NCI-H1694 treated with DMSO at 0.1 percent for 48 hours (cell line): Measurements from ENCODE around the gene TCEA3.
"Not testable (repeated sequence)": the region's sequence is repeated elsewhere in the genome, so short reads cannot be mapped to it uniquely, and the experiment has no call there.

Source experiments
- DNase-seq: peaks from one replicate; lab custom pipeline; 2025; lab: John Stamatoyannopoulos, UW

The TCEA3 gene

DNA sequence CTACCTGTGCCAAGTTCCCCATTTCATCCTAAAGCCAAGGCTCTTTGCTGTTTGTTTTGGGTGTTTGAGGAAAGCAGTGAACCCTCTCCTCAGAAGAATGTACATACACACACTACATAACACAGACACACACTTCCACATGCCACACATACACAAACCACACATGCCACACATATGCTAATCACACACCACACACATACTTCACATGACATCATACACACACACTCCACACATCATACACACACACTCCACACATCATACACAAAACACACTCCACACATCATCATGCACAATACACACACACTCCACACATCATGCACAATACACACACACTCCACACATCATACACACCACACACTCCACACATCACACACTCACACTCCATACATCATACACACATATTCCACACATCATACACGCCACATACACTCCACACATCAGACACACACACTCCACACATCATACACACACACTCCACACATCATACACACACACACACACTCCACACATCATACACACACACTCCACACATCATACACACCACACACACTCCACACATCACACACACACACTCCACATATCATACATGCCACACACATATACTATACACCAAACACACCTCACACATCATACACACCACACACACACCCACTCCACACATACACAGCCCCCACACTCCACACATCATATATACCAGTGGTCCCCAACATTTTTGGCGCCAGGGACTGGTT is 32.3 kb downstream of the TCEA3 start:
- no peak for DNase-seq

DNA sequence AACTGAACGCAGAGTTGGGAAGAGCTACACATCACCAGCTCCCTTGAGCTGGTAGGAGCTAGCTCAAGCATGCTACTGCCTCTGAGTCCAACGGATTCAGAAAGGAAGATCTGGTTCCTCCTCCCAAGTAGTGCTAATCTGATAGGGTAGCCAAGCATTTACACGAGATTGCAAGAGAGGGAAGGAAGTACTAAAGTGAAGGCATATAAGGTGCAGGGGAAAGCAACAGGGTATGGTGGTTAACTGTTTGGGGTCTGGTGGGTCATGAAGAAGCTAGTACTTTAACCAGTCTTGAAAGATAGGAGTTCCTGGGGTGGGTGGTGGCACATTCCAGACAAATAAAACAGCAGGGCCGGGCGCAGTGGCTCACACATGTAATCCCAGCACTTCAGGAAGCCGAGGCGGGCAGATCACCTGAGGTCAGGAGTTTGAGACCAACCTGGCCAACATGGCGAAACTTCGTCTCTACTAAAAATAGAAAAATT is 34.7 kb downstream of the TCEA3 start:
- no peak for DNase-seq

DNA sequence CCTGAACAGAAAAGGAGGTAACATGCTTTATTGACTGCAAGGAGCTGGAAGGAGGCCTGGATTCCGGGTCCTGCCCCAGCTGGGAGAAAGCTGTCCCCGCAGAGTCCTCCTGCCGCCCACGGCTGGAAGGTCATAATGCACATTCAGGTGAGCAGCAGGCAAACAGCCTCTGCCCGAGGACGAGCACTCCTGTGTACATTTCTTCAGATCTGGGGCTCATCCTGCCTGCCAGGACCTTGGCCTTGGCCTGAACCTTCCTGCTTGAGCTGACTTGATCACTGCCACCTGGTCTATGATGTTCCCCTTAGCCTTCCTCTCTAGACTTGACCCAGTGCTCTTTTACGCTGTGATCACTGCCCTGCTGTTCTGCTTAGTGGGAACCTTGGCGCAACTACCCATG is 37.1 kb downstream of the TCEA3 start:
- no peak for DNase-seq

DNA sequence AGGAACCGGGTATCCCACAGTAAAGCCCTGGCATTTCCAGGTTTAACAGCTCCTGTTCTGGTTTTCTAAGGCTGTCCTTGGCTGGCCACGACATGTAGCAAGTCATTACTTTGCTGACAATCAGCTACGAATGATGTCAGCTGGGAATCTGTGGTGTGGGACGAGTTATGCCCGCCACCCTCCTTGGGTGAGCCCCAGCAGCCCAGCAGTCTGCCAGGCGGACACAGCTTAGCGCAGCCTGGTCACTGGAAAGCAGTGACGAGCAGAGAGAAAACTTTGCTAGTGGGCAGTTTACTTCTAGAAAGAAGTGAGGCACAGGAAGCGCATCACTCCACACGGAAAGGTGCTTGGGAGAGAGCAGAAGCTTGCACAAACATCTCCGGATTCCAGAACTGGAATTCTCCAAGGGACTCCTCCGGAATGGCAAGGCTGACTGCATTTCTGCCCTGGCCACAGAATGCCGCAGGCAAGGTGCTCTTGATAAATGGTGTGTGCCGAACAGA is 39.4 kb downstream of the TCEA3 start:
- no peak for DNase-seq

DNA sequence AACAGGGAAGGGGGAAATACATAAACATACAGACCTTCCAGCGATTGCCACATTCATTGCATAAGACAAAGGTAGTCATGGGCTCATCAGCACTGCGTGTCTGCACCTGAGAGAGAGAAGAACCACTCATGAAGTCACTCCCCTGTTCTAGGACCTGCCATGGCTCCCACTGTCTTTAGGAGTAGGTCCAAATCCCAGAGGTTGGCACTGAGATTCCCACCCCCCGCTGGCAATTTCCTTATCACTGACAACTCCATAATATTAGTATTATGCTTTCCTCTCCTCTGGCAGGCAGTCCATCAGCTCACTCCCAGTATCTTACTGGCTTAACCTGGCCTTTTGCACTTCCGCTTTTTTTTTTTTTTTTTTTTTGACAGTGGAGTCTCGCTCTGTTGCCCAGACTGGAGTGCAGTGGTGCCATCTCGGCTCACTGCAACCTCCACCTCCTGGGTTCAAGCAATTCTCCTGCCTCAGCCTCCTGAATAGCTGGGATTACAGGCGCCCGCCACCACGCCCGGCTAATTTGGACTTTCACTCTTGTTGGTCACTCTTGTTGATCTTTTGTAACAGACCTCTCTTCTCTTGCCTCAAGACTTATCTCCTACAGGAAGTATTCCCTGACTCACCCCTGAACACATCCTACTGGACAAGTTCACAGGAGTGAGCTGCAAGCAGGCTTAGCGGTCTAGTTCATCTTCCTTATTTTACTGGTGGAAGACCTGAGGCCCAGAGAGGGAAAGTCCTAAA is 40.1 kb downstream of the TCEA3 start:
- no peak for DNase-seq

DNA sequence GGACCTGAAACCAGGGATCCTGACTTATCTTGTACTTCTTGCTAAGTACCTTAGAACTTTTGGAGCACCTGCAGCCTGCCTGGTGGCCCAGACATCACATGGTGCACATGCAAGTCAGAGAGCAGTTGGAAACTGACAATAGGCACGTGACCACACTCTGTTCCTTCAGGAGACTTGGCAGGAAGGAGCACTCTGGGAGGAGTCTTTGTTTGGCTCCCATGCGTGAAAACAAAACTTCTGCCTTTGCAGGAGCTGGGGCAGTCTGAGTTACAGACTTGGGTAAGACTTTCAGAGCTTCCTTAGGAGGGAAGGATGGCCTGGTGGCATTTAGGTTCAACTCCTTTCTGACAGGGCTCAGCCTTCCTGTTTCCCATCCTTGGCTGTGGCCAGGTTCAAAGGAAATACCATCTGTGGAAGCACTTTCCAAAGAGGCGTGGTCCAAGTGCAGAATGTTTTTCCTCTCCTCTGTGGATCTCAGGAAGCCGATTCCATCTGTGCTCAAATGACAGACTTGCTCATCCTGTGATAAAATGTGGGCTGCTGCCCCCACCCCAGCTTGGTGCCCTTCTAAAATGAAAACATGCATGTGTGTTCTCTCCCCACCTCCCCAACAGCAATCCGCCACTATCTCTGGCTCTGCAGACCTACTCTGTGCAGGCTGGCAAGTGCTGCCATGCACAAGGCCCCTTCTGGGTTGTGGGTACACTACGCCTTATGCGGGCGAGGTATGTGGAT is 40.8 kb downstream of the TCEA3 start:
- DNase-seq, result no peak

DNA sequence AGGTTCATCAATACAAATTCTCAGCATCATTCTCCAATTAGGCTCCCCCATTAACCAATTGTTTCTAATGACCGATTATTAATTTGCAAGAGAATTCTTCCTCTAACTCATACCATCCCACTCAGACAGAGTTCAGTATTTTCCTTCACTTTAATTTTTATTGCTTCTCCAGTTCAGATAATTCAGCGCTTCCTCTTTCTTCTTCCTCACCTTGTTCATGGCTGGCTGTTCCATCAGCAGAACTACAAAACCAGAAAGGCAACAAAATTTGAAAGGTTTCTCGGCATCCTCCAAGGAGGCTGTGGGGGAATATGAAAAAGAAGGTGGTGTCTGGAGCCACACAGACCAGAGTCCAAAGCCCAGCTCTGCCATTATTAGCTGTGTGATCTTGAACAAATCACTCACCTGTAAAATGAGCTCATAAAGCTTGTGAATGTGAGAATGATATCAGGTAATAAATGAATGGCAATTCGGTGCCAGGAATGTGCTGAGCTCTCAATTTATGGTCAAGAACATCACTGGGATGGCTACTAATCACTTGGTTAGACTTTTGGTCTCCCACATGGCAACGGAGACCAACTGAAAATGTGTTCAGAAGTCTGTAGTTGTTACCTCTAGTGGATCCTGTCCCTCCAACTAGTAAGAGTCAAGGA is 43.2 kb downstream of the TCEA3 start:
- DNase-seq, result no peak

DNA sequence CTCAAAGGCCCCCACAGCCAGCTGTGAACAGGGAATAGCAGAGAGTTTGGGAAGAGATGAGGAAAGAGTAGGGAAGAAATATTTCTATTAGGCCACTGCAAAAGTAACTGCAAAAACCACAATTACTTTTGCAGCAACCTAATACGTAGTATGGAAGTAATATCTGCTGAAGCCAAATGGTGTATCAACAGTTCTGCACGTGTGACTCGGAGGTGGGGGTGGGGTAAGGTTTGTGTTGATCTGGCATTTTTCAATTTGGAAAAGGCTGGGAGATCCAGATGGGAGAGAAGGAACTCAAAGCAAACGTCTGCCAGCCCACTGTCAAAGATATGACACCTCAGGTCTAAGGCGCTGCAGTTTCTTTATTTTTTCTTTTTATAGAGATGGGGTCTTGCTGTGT is 43.8 kb downstream of the TCEA3 start:
- no peak for DNase-seq

DNA sequence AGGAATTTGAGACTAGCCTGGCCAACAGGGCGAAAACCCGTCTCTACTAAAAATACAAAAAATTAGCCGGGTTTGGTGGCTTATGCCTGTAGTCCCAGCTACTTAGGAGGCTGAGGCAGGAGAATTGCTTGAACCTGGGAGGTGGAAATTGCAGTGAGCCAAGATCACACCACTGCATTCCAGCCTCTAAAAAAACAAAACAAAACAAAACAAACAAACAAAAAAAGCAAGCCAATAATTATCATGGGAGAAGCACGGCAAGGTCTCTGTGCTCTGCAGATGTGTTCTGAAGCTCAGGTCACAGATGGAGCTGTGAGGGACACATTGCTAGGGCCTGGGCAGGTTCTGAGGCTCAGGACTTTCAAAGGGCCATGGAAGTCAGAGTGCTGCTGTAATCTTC is 44.3 kb downstream of the TCEA3 start:
- DNase-seq, result not testable (repeated sequence)

DNA sequence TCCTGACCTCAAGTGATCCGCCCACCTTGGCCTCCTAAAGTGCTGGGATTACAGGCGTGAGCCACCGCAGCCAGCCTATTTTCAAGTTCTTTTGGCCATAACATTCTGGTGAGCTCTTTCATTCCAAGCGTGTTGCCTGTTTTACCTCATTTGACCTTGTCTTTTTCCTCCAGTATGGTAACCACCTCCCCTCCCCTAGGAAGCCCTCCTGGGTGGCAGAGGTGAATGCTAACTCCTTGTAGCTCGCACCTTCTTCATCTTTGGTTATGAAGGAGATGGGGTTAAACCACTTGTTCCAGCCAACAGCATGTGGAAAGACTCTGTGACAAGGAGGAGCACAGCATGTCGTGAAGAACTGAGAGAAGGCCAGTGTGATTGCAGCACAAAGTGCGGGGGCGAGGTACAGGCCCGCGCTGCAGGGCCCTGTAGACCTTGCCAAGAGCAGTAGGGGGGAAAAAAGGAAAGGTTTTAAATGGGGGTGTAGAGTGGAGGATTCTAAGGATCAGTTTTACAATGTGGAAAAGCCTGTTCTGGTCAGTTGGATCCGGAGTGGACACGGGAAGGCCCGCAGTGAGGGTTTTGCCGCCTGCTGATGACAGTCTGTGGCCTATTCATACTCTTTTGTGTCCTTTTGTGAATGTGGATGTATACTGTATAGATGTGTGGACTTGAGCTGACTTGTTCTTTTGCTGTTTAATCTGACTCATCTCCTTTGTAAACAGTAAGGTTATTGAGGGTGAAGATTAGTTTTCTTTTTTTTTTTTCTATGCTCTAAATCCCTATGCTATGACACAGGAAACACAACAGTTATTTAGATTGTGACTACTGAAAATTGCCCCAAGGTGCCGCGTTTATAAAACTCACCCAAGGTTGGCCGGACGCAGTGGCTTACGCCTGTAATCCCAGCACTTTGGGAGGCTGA is 47.4 kb downstream of the TCEA3 start:
- no peak for DNase-seq

DNA sequence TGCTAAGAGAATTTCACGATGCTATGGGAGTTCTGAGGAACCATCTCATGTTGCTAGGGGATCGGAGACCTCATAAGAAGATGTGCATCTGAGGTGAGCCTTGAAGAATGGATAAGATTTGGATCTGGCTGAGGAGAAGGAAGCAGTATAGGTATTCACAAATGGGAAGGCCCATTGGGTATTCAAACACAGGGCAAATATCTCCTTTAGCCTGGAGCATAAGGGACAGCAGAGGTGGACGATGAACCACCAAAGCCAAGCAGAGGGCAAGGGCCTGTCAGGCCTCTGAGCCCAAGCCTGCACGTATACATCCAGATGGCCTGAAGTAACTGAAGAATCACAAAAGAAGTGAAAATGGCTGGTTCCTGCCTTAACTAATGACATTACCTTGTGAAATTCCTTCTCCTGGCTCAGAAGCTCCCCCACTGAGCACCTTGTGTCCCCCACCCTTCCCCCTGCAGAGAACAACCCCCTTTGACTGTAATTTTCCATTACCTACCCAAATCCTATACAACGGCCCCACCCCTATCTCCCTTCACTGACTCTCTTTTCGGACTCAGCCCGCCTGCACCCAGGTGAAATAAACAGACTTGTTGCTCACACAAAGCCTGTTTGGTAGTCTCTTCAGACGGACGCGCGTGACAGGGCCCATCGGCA is 50.3 kb downstream of the TCEA3 start:
- DNase-seq, result not testable (repeated sequence)

DNA sequence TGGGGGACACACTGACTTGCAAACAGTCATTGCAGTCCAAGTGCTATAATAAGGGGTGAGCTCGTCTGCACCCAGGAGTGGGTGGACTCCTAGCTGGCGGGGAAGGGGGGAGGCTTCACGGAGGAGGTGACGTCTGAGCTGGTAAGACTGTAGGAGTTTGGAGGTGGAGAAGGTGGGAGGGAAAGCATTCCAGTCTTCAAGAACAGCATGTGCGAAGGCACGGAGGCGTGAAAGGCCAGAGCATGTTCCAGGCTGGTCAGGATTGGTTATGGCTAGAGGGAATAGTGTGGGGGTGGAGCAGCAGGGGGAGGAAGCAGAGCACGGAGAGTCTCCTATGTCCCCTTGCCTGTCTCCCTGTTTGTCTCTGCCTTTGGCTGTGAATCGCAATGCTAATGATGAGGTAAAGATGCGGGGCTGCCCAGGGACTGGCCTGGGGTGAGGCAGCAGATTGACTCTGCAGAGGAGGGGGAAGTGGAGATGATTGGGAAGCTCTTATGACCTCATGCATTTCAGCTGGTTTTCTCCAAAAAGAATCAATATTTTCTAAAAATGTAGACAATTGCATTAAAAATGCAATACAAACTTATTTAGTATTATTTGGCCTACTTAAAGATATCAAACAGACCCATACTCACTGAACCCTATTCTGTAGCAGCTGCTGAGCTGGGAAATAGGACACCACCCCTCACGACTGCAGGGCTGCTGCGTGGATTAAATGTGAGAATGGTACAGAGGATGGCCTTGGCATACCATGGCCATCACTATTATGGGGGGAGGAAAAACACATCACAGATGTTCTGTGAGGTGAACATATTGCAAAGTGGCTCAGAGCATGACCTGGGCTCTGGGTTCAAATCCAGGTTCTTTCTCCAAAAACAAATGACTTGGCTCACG is 52.3 kb downstream of the TCEA3 start:
- no peak for DNase-seq

DNA sequence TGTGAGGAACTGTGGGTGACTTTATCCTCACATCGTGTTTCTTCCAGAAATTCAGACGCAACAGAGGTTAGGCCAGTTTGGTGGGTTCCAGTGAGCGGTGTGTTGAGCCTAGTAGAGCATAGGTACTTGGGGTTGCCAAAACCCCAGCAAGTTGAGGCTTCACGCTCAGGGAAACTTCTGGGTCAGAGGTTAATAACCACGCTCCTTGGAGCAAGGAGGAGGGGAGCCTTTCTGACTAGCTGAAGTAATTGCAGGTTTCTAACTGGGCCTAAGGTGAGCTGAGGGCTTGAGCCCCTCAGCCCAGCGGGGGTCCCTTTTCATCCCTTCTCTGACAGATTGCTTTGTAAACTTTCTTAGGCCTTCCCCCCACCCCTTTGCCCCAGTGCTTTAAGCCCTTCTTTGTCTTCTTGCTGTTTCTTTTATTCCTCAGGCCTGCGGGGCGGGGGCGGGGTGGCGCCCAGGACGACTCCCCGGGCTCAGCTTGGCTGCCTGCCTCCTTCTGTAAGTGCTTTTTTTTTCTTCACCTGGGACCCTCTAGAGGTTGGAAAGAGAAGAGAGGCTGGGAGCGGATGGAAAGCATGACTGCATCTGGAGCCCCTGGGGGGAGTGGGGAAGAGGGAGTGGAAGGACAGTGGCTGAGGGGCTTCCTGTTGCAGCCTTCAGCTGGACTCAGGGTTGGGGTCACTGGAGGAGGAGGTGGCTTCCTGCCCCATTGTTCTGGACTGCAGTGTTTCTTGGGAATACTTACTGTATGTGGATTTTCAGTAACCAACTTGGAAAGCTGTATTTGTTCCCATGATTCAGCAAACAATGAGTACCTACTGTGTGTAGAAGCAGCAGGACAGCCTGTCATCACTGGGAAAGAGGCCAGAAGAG is 53.6 kb downstream of the TCEA3 start:
- no peak for DNase-seq

DNA sequence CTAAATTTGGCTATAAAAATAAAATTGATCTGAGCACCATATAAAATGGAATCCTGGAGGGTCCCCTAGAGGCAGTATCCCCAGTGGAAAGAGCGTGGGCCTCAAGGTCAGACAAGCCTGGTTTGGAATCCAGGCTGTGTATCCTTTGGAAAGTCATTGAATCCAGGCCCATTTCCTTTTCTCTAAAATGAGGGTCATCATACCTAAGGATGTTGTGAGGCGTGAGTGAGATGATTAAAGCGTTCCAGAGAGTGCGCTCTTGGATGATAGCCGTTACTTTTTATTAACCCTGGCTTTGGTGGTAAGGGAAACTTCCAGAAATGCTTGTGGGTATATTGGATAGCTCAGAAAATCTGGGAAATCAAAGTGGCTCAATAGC is 54.2 kb downstream of the TCEA3 start:
- DNase-seq, result no peak

DNA sequence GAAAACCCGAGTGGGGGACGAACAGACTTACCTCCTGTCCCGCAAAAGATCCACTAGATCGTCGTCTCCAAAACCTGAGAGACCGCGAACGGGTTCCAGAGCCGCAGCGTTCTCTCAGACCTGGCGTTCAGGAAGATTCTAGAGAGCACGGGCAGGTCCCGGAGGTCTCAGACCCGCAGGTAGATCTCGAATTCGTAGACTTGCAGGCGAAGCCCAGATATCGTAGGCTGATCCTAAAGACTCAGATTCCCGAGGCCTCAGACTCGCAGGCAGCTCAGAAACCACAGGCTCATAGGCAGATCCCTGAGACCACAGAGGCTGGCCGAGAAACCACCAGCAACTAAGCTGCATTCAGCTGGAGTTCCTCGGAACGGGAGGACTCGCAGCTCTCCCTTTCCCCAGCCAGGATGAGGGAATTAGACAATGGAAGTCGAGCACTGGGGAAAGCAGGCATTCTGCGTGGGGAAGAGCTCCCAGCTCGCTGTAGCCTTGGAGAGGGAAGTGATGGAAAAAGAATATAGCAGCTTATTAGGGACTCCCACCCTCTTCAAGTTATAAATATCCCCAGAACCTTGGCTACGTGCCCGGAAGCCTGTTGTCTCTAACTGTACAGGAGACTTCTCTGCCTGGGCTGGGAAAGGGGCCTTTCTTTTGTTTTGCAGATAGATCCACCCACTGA is 55.1 kb downstream of the TCEA3 start, which contains the start of gene ZNF436:
Gene ZNF436 (minus strand): TSS at position 502 of the 679 bp plus-strand sequence. CDS start 1,831 bp downstream, outside the sequence.
- DNase-seq, result peak; percentile 66

DNA sequence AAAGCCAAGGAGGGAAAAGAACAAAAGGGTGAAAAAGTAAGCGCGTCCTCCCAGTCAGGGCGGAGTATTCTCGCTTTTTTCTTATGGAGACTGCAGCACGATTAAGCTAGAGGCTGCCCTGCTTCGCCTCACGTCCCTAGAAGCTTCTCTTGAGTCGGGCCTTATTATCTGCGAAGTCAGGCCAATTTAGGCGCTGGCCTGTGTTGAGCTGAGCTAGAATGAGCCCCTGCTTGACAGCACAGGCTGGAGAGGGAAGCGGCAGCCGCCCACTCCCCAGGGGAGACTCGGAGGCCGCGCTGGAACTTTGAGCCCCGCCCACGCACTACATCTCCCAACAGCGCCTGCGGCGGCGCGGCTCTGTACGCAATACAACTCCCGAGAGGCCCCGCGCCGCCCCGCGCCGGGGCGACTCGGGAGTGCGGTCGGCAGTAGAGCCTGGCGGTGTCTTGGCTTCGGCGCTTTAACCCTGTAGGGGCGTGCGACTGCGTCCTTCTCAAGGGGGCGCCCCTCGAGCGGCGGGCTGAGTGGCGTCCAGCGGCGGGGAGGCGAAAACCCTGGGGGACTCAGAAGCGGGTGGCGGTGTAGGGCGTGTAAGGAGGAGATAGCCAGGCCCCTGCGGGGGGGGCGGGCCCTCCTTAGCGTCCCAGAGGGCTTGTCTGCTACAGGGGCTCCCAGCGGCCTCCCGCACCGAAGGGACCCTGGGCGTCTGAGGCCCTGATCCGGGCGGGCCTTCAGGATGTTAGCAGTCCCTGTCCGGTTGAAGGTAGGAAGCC is 55.8 kb downstream of the TCEA3 start:
- peak; percentile 80 for DNase-seq
